ENCODE measurements around the gene FHOD3.

- TF ChIP-seq KDM1A (IDR thresholded peaks at IDR 0.05; ENCODE audit: low read depth): no peak
- TF ChIP-seq CTCF (IDR thresholded peaks at IDR 0.05): no peak
Measured at GRCh38 chr18:36590621-36591580, 293.4 kb downstream of the FHOD3 start.
